Keratinocyte (primary cell): ENCODE measurements around the gene CKLF. TPM values are rescaled to one million over a fixed set of nuclear protein-coding genes. Genes with fewer than 3 reads are reported as not detected.

Source experiments
- DNase-seq: peaks from one replicate; pipeline ENCODE4 v3.0.0-alpha.2; 2011; ENCODE audit warnings: low read depth, missing footprints, low spot score
- FAIRE-seq: peaks from 2 replicates; lab custom pipeline; 2011; peaks lifted over from hg19 to GRCh38; lab: Jason Lieb, UNC
- H2AFZ ChIP-seq: 2 replicates; pipeline ENCODE4 v1.6.0; 2012; ENCODE audit warnings: low read length, control low read depth, inconsistent platforms; ENCODE audit not compliant: control insufficient read depth
- H3K27ac ChIP-seq: 2 replicates; pipeline ENCODE4 v1.5.1; 2011; ENCODE audit warnings: low read length; ENCODE audit not compliant: control insufficient read depth, insufficient read depth
- H3K27me3 ChIP-seq: 3 replicates; pipeline ENCODE4 v1.6.0; 2011; ENCODE audit warnings: low read length; ENCODE audit not compliant: control insufficient read depth, insufficient read depth; ENCODE audit errors: extremely low read depth
- H3K36me3 ChIP-seq, 2 experiments: 2 replicates in 1 of 2; 3 replicates in 1 of 2; pipeline ENCODE4 v1.5.1; 2011; ENCODE audit warnings: low read length in 2 of 2, mild to moderate bottlenecking in 1 of 2; ENCODE audit not compliant: control insufficient read depth in 2 of 2, insufficient read depth in 2 of 2; ENCODE audit errors: extremely low read depth in 1 of 2
- H3K4me1 ChIP-seq: 3 replicates; pipeline ENCODE4 v1.5.1; 2011; ENCODE audit warnings: low read length; ENCODE audit not compliant: control insufficient read depth, insufficient read depth; ENCODE audit errors: extremely low read depth
- H3K4me2 ChIP-seq: 3 replicates; pipeline ENCODE4 v1.6.0; 2011; ENCODE audit warnings: low read depth, low read length; ENCODE audit not compliant: control insufficient read depth, insufficient read depth; ENCODE audit errors: extremely low read depth
- H3K4me3 ChIP-seq, 3 experiments: fragments of 200-600 bp in 1 of 3; sonication (generic) in 1 of 3; 2 replicates in 2 of 3; 3 replicates in 1 of 3; pipeline ENCODE4 v1.5.1; 2011 to 2016; ENCODE audit warnings: low read length in 3 of 3, mild to moderate bottlenecking in 3 of 3, control low read depth in 2 of 3, inconsistent platforms in 1 of 3, low read depth in 1 of 3, mixed read lengths in 1 of 3, mixed run types in 1 of 3, moderate library complexity in 1 of 3; ENCODE audit not compliant: control insufficient read depth in 2 of 3, insufficient read depth in 2 of 3; ENCODE audit errors: extremely low read depth in 1 of 3
- H3K79me2 ChIP-seq: 2 replicates; pipeline ENCODE4 v1.6.0; 2012; ENCODE audit warnings: low read length; ENCODE audit not compliant: control insufficient read depth, insufficient read depth
- H3K9ac ChIP-seq: 3 replicates; pipeline ENCODE4 v1.6.0; 2011; ENCODE audit warnings: low read length; ENCODE audit not compliant: control insufficient read depth, insufficient read depth; ENCODE audit errors: extremely low read depth
- H3K9me1 ChIP-seq: 3 replicates; pipeline ENCODE4 v1.6.0; 2011; ENCODE audit warnings: low read length; ENCODE audit not compliant: control insufficient read depth, insufficient read depth; ENCODE audit errors: extremely low read depth
- H3K9me3 ChIP-seq: 2 replicates; pipeline ENCODE4 v1.5.1; 2012; ENCODE audit warnings: low read depth, low read length; ENCODE audit not compliant: control insufficient read depth
- H4K20me1 ChIP-seq: 3 replicates; pipeline ENCODE4 v1.6.0; 2011; ENCODE audit warnings: low read length; ENCODE audit not compliant: control insufficient read depth, insufficient read depth; ENCODE audit errors: extremely low read depth
- EZH2 ChIP-seq: IDR thresholded peaks from one replicate; pipeline ENCODE4 v1.6.1; 2012; ENCODE audit warnings: inconsistent platforms, mild to moderate bottlenecking, low read length, moderate library complexity
- dilution Hi-C: fragments of 300-500 bp; cut with MboI; formaldehyde crosslinking; loops from one replicate; pipeline ENCODE4 v1.7.0; 2020; ENCODE audit warnings: low sequenced_read_pairs; ENCODE audit not compliant: extremely low pct_ligation_motif_present
- polyA plus RNA-seq, 5 experiments: library from polyadenylated mRNA; depleted of rRNA in 3 of 5; stranded (reverse) in 3 of 5; stranded (forward) in 1 of 5; unstranded in 1 of 5; fragments of >200 nt; gene quantifications; 1 replicate in 1 of 5; 2 replicates in 3 of 5; 3 replicates in 1 of 5; pipeline versions ENCODE4 v1.2.1 to v1.2.3, GENCODE V29; 2011 to 2012; ENCODE audit warnings: missing spikeins in 2 of 5, low read depth in 1 of 5, low replicate concordance in 1 of 5
- TF ChIP-seq, protein P1 (sequence below), 3 experiments: IDR thresholded peaks in 1 of 3; conservative IDR thresholded peaks in 1 of 3; optimal IDR thresholded peaks in 1 of 3; 2 replicates in 2 of 3; 3 replicates in 1 of 3; pipeline versions ENCODE3 to v1.5.1; 2011; ENCODE audit warnings: low read length in 3 of 3, mild to moderate bottlenecking in 3 of 3, moderate library complexity in 2 of 3, control low read depth in 1 of 3, inconsistent platforms in 1 of 3; ENCODE audit not compliant: insufficient read depth in 2 of 3; ENCODE audit errors: extremely low read depth in 1 of 3

Gene CKLF
- polyA plus RNA-seq, 1 donor (not counting 4 experiments of a cell fraction or from before 2014, with no cell fraction given): 38.0 TPM

DNA sequence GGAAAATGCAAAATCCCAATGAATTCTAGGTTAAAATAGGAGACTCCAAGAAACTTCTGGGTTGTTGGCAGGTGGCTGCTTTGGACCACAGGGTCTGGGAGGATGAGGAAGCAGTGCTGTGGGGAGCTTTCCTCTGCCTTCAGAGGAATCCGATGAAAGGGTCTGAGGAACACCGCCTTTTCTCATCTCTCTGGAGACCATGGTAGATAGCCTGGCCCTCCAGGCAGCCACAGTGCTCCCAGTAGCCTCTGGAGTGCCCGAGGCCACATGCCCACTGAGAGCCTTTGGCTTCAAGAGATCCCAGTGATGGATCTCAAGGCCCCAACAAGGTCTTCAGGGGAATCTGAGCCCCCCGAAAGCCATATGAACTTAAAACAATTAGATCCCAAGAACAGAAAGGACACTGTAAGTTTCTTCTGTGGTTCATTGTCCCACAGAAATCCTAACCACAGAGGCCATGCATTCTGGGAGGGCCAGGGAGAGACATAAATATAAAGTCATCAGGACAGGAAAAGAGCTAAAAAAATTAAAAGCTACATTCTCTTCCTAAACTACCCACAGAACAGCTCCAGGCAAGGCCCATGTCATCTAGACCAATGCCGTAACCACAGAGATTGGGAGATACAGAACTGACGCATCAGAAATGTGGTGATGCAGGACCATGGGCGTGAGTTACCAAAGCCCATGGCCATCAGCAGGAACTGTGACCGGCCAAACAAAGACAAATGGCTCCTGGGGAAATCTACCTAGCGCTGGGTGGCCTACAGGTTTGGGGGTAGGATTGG, 26.8 kb upstream of the CKLF start:
- no peaks in the 10 kb centered on the region for H3K79me2 ChIP-seq
- no peaks in the 10 kb centered on the region for H3K27me3 ChIP-seq
- H3K4me3 ChIP-seq: no peak overlapping the region
- H3K9me3 ChIP-seq: no peaks in the 10 kb centered on the region
- H2AFZ ChIP-seq: no peak overlapping the region
- peaks cover 25% of the 10 kb centered on the region for H3K4me1 ChIP-seq
- DNase-seq (no peak), FAIRE-seq (no peak)
- dilution Hi-C loops: no loop called here
- H3K4me2 ChIP-seq: no peak overlapping the region
- H3K27ac ChIP-seq: no peak overlapping the region
- peaks cover 3% of the 10 kb centered on the region for H3K9me1 ChIP-seq
- no peaks in the 10 kb centered on the region for H4K20me1 ChIP-seq
- TF ChIP-seq EZH2: no peak
- TF ChIP-seq, protein P1, sequence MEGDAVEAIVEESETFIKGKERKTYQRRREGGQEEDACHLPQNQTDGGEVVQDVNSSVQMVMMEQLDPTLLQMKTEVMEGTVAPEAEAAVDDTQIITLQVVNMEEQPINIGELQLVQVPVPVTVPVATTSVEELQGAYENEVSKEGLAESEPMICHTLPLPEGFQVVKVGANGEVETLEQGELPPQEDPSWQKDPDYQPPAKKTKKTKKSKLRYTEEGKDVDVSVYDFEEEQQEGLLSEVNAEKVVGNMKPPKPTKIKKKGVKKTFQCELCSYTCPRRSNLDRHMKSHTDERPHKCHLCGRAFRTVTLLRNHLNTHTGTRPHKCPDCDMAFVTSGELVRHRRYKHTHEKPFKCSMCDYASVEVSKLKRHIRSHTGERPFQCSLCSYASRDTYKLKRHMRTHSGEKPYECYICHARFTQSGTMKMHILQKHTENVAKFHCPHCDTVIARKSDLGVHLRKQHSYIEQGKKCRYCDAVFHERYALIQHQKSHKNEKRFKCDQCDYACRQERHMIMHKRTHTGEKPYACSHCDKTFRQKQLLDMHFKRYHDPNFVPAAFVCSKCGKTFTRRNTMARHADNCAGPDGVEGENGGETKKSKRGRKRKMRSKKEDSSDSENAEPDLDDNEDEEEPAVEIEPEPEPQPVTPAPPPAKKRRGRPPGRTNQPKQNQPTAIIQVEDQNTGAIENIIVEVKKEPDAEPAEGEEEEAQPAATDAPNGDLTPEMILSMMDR (optimal IDR thresholded peaks at IDR 0.05 in 1 of 3, IDR thresholded peaks at IDR 0.05 in 1 of 3, conservative IDR thresholded peaks at IDR 0.05 in 1 of 3; ENCODE audit: extremely low read depth in 1 of 3, insufficient read depth in 2 of 3, low read length in 3 of 3): no peak
- H3K9ac ChIP-seq: no peak overlapping the region
- H3K36me3 ChIP-seq: peaks cover 8 to 13% of the 10 kb centered on the region in 2 experiments

DNA sequence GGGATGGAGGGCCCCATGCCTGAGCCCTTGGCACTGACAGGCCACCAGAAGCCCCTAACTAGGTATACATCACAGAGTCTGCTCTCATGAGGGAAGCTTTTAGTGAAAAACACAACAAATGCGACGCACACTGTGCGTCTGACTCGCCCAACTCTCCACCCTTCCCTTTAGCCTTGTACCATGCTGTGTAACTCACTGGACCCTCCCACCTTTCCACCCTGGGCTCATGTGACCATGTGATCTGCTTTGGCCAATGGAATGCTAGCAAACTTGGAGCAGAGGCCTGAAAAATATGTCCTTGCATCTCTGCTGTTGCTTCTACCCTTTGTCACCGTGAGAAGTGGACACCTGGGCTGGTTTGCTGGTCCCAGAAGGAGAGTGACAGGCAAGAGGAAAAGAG, 24.1 kb upstream of the CKLF start:
- Histone ChIP-seq H3K9ac (no peak overlapping the region), H4K20me1 (no peaks in the 10 kb centered on the region), H3K36me3 (peaks cover 15 to 22% of the 10 kb centered on the region in 2 experiments), H3K27ac (no peak overlapping the region), H3K4me3 (no peak overlapping the region), H3K9me3 (no peaks in the 10 kb centered on the region), H3K79me2 (no peaks in the 10 kb centered on the region), H2AFZ (no peak overlapping the region), H3K27me3 (no peaks in the 10 kb centered on the region), H3K9me1 (no peaks in the 10 kb centered on the region), H3K4me2 (no peak overlapping the region), H3K4me1 (peaks cover 3% of the 10 kb centered on the region)
- FAIRE-seq (no peak), DNase-seq (no peak)
- dilution Hi-C loops: no loop called here
- TF ChIP-seq, protein P1 (optimal IDR thresholded peaks at IDR 0.05 in 1 of 3, IDR thresholded peaks at IDR 0.05 in 1 of 3, conservative IDR thresholded peaks at IDR 0.05 in 1 of 3; ENCODE audit: extremely low read depth in 1 of 3, insufficient read depth in 2 of 3, low read length in 3 of 3): no peak
- TF ChIP-seq EZH2: no peak
